Measurements from ENCODE around the gene LRTM2. TPM values are rescaled to one million over a fixed set of nuclear protein-coding genes. Genes with fewer than 3 reads are reported as not detected.

The LRTM2 gene
- total and polyA plus RNA-seq, 2 donors (not counting 1 experiment from before 2014, with no cell fraction given) = not detected

- Histone ChIP-seq H2AFZ (ENCODE audit: low read length) (no peak overlapping the region), H3K79me2 (ENCODE audit: control insufficient read depth, insufficient read depth, low read length) (no peaks in the 10 kb centered on the region), H3K4me3 (replicated peaks in 1 of 4; ENCODE audit: control extremely low read depth in 1 of 4, insufficient read depth in 1 of 4, low read depth in 3 of 4, low read length in 4 of 4) (no peak overlapping the region), H3K36me3 (ENCODE audit: control insufficient read depth, insufficient read depth, low read length) (no peaks in the 10 kb centered on the region), H3K4me1 (ENCODE audit: control insufficient read depth, extremely low read depth, insufficient read depth, low read length) (no peaks in the 10 kb centered on the region), H3K27ac (ENCODE audit: insufficient read depth, low read length) (no peak overlapping the region), H3K9ac (ENCODE audit: insufficient read depth, low read length) (no peak overlapping the region), H3K4me2 (ENCODE audit: extremely low read depth, insufficient read depth, low read length) (no peak overlapping the region), H3K27me3 (ENCODE audit: control insufficient read depth, insufficient read depth, low read length) (peaks cover 56% of the 10 kb centered on the region), H4K20me1 (ENCODE audit: control insufficient read depth, extremely low read depth, insufficient read depth, low read length) (no peaks in the 10 kb centered on the region), H3K9me3 (ENCODE audit: control insufficient read depth, insufficient read depth, low read depth, low read length) (no peaks in the 10 kb centered on the region)
- TF ChIP-seq EZH2 (IDR thresholded peaks at IDR 0.05; ENCODE audit: low read length, missing control alignments) (no peak), CTCF (conservative IDR thresholded peaks at IDR 0.05 in 1 of 2, IDR thresholded peaks at IDR 0.05 in 1 of 2; ENCODE audit: low read depth in 1 of 2, low read length in 2 of 2) (no peak)
- DNase-seq (ENCODE audit: low read depth in 2 of 2) = no peak
Measured at GRCh38 chr12:1821805-1822204, 1.4 kb downstream of the LRTM2 start.

- Histone ChIP-seq H3K4me2 (ENCODE audit: extremely low read depth, insufficient read depth, low read length) (no peak overlapping the region), H4K20me1 (ENCODE audit: control insufficient read depth, extremely low read depth, insufficient read depth, low read length) (no peaks in the 10 kb centered on the region), H2AFZ (ENCODE audit: low read length) (no peak overlapping the region), H3K9ac (ENCODE audit: insufficient read depth, low read length) (no peak overlapping the region), H3K27ac (ENCODE audit: insufficient read depth, low read length) (no peak overlapping the region), H3K4me3 (replicated peaks in 1 of 4; ENCODE audit: control extremely low read depth in 1 of 4, insufficient read depth in 1 of 4, low read depth in 3 of 4, low read length in 4 of 4) (no peak overlapping the region), H3K9me3 (ENCODE audit: control insufficient read depth, insufficient read depth, low read depth, low read length) (no peaks in the 10 kb centered on the region), H3K36me3 (ENCODE audit: control insufficient read depth, insufficient read depth, low read length) (no peaks in the 10 kb centered on the region), H3K27me3 (ENCODE audit: control insufficient read depth, insufficient read depth, low read length) (peaks cover 55% of the 10 kb centered on the region), H3K4me1 (ENCODE audit: control insufficient read depth, extremely low read depth, insufficient read depth, low read length) (no peaks in the 10 kb centered on the region), H3K79me2 (ENCODE audit: control insufficient read depth, insufficient read depth, low read length) (no peaks in the 10 kb centered on the region)
- TF ChIP-seq EZH2 (IDR thresholded peaks at IDR 0.05; ENCODE audit: low read length, missing control alignments) = no peak
- no peak for TF ChIP-seq CTCF (conservative IDR thresholded peaks at IDR 0.05 in 1 of 2, IDR thresholded peaks at IDR 0.05 in 1 of 2; ENCODE audit: low read depth in 1 of 2, low read length in 2 of 2)
- no peak for DNase-seq (ENCODE audit: low read depth in 2 of 2)
Measured at GRCh38 chr12:1822699-1823098, 2.3 kb downstream of the LRTM2 start.

GRCh38 chr12:1823237-1823636 is 2.9 kb downstream of the LRTM2 start:
- DNase-seq (ENCODE audit: low read depth in 2 of 2) = no peak

More at GRCh38 chr12:1823237-1823636, 2.9 kb downstream of the LRTM2 start:
- no peak overlapping the region for H3K4me3 ChIP-seq (replicated peaks in 1 of 4; ENCODE audit: control extremely low read depth in 1 of 4, insufficient read depth in 1 of 4, low read depth in 3 of 4, low read length in 4 of 4)
- peaks cover 55% of the 10 kb centered on the region for H3K27me3 ChIP-seq (ENCODE audit: control insufficient read depth, insufficient read depth, low read length)
- TF ChIP-seq EZH2 (IDR thresholded peaks at IDR 0.05; ENCODE audit: low read length, missing control alignments) = no peak
- no peak for TF ChIP-seq CTCF (conservative IDR thresholded peaks at IDR 0.05 in 1 of 2, IDR thresholded peaks at IDR 0.05 in 1 of 2; ENCODE audit: low read depth in 1 of 2, low read length in 2 of 2)
- H3K9ac ChIP-seq (ENCODE audit: insufficient read depth, low read length) = no peak overlapping the region
- H2AFZ ChIP-seq (ENCODE audit: low read length) = no peak overlapping the region
- no peak overlapping the region for H3K27ac ChIP-seq (ENCODE audit: insufficient read depth, low read length)
- H3K4me1 ChIP-seq (ENCODE audit: control insufficient read depth, extremely low read depth, insufficient read depth, low read length) = no peaks in the 10 kb centered on the region
- H3K79me2 ChIP-seq (ENCODE audit: control insufficient read depth, insufficient read depth, low read length) = no peaks in the 10 kb centered on the region
- H4K20me1 ChIP-seq (ENCODE audit: control insufficient read depth, extremely low read depth, insufficient read depth, low read length) = no peaks in the 10 kb centered on the region
- H3K4me2 ChIP-seq (ENCODE audit: extremely low read depth, insufficient read depth, low read length) = no peak overlapping the region
- no peaks in the 10 kb centered on the region for H3K9me3 ChIP-seq (ENCODE audit: control insufficient read depth, insufficient read depth, low read depth, low read length)
- no peaks in the 10 kb centered on the region for H3K36me3 ChIP-seq (ENCODE audit: control insufficient read depth, insufficient read depth, low read length)

All from fibroblast of lung (primary cell).